ENCODE results near the gene CGB7. TPM values are rescaled to one million over a fixed set of nuclear protein-coding genes. Genes with fewer than 3 reads are reported as not detected.
"Not testable (repeated sequence)": the region's sequence is repeated elsewhere in the genome, so short reads cannot be mapped to it uniquely, and the experiment has no call there.

CGB7 gene
- total RNA-seq, 1 experiment from 2014 or later = 1.2 TPM

- Mint-ChIP-seq H3K4me3 (peak overlapping the region; percentile 39 to 68), H3K9me3 (peaks cover 0 to 1% of the 10 kb centered on the region in 2 experiments; a peak in 2 of 5 replicates), H3K4me1 (peaks cover 15 to 36% of the 10 kb centered on the region in 2 experiments), H3K27me3 (ENCODE audit: low read depth) (peaks cover 39% of the 10 kb centered on the region), H3K36me3 (ENCODE audit: insufficient read depth in 1 of 3, low read depth in 3 of 3) (peaks cover 6 to 22% (median 20%) of the 10 kb centered on the region in 3 experiments; a peak in 6 of 7 replicates), H3K27ac (peak overlapping the region in 1 of 3 experiments; percentile 42; a peak in 2 of 7 replicates)
- Histone ChIP-seq H2BK5ac (ENCODE audit: insufficient read length, low read length) (no peak overlapping the region), H3K18ac (ENCODE audit: insufficient read length, low read depth, low read length) (no peak overlapping the region), H2BK120ac (ENCODE audit: low read depth, low read length, poor library complexity, severe bottlenecking) (no peak overlapping the region), H3K9me3 (ENCODE audit: control insufficient read depth, low read depth, low read length) (no peaks in the 10 kb centered on the region), H4K5ac (ENCODE audit: insufficient read length, low read depth, low read length) (no peak overlapping the region), H2BK15ac (ENCODE audit: low read depth, low read length) (no peak overlapping the region), H3K4ac (ENCODE audit: low read depth, low read length) (no peak overlapping the region), H3T11ph (ENCODE audit: low read length) (no peak overlapping the region), H3K27me3 (ENCODE audit: insufficient read depth, low read length) (no peaks in the 10 kb centered on the region; the same call in 1 of the 2 replicates), H2BK12ac (ENCODE audit: insufficient read length, low read depth, low read length) (no peak overlapping the region), H3K79me2 (ENCODE audit: insufficient read depth, low read length) (no peaks in the 10 kb centered on the region), H3K9ac (ENCODE audit: extremely low read depth, insufficient read length, low read length) (no peak overlapping the region), H4K20me1 (ENCODE audit: control insufficient read depth, insufficient read depth, insufficient read length) (no peaks in the 10 kb centered on the region), H3K79me1 (ENCODE audit: insufficient read depth, low read depth, low read length, poor library complexity, severe bottlenecking) (no peaks in the 10 kb centered on the region), H4K8ac (replicated peaks; ENCODE audit: insufficient read length, low read depth, low read length) (no peak overlapping the region), H2BK20ac (ENCODE audit: low read depth, low read length, poor library complexity, severe bottlenecking) (no peak overlapping the region), H3K4me1 (ENCODE audit: insufficient read depth, low read length) (peaks cover 4% of the 10 kb centered on the region; the same call in 1 of the 2 replicates), H2AK5ac (ENCODE audit: insufficient read length, low read length) (no peak overlapping the region), H3K23ac (ENCODE audit: insufficient read length, low read depth, low read length) (no peak overlapping the region), H3K23me2 (ENCODE audit: insufficient read length, low read depth, low read length, poor library complexity, severe bottlenecking) (peaks cover 8% of the 10 kb centered on the region), H3K4me2 (ENCODE audit: insufficient read depth, insufficient read length, low read length) (no peak overlapping the region), H4K91ac (ENCODE audit: insufficient read length, low read depth, low read length) (no peak overlapping the region), H3K27ac (ENCODE audit: insufficient read length, low read depth, low read length) (no peak overlapping the region), H3K56ac (ENCODE audit: insufficient read length, low read depth, low read length) (no peak overlapping the region), H2AFZ (ENCODE audit: low read length) (no peak overlapping the region), H3K14ac (ENCODE audit: insufficient read depth, low read length) (no peak overlapping the region)
- peak; percentile 65 for TF ChIP-seq CTCF (conservative IDR thresholded peaks at IDR 0.05)
- peak; percentile 86 for DNase-seq
- WGBS (ENCODE audit: extremely low coverage, insufficient read length, low lambda C conversion rate) = no CpG with 5 or more reads among the region's 41 CpGs
These were observed 38.2 kb downstream of the CGB7 start for GRCh38 chr19:49019242-49019932.

GRCh38 chr19:49018388-49019241 is 38.9 kb downstream of the CGB7 start:
- not testable (repeated sequence) for H3K79me1 ChIP-seq (ENCODE audit: insufficient read depth, low read depth, low read length, poor library complexity, severe bottlenecking); H3K27me3 ChIP-seq (ENCODE audit: insufficient read depth, low read length); H2BK5ac ChIP-seq (ENCODE audit: insufficient read length, low read length); H4K8ac ChIP-seq (replicated peaks; ENCODE audit: insufficient read length, low read depth, low read length); H2BK20ac ChIP-seq (ENCODE audit: low read depth, low read length, poor library complexity, severe bottlenecking); H3T11ph ChIP-seq (ENCODE audit: low read length); H3K9me3 Mint-ChIP-seq; H3K4ac ChIP-seq (ENCODE audit: low read depth, low read length); H4K91ac ChIP-seq (ENCODE audit: insufficient read length, low read depth, low read length); DNase-seq; H3K9me3 ChIP-seq (ENCODE audit: control insufficient read depth, low read depth, low read length); H3K56ac ChIP-seq (ENCODE audit: insufficient read length, low read depth, low read length); H3K18ac ChIP-seq (ENCODE audit: insufficient read length, low read depth, low read length); H2AK5ac ChIP-seq (ENCODE audit: insufficient read length, low read length); H3K23me2 ChIP-seq (ENCODE audit: insufficient read length, low read depth, low read length, poor library complexity, severe bottlenecking); H3K27ac ChIP-seq (ENCODE audit: insufficient read length, low read depth, low read length); H2AFZ ChIP-seq (ENCODE audit: low read length); H3K14ac ChIP-seq (ENCODE audit: insufficient read depth, low read length); H3K79me2 ChIP-seq (ENCODE audit: insufficient read depth, low read length); H4K5ac ChIP-seq (ENCODE audit: insufficient read length, low read depth, low read length); H4K20me1 ChIP-seq (ENCODE audit: control insufficient read depth, insufficient read depth, insufficient read length); H3K4me1 ChIP-seq (ENCODE audit: insufficient read depth, low read length); H2BK12ac ChIP-seq (ENCODE audit: insufficient read length, low read depth, low read length); H2BK15ac ChIP-seq (ENCODE audit: low read depth, low read length); H2BK120ac ChIP-seq (ENCODE audit: low read depth, low read length, poor library complexity, severe bottlenecking); H3K9ac ChIP-seq (ENCODE audit: extremely low read depth, insufficient read length, low read length); H3K23ac ChIP-seq (ENCODE audit: insufficient read length, low read depth, low read length)
- H3K4me1 Mint-ChIP-seq = peaks cover 15 to 36% of the 10 kb centered on the region in 2 experiments
- no CpG with 5 or more reads among the region's 50 CpGs for WGBS (ENCODE audit: extremely low coverage, insufficient read length, low lambda C conversion rate)
- H3K36me3 Mint-ChIP-seq (ENCODE audit: insufficient read depth in 1 of 3, low read depth in 3 of 3) = peaks cover 8 to 29% (median 28%) of the 10 kb centered on the region in 3 experiments; a peak in 6 of 7 replicates
- peak overlapping the region; percentile 54 to 66 for H3K4me3 Mint-ChIP-seq
- H3K4me2 ChIP-seq (ENCODE audit: insufficient read depth, insufficient read length, low read length) = peak overlapping the region; percentile 25
- peaks cover 39% of the 10 kb centered on the region for H3K27me3 Mint-ChIP-seq (ENCODE audit: low read depth)
- peak overlapping the region in 1 of 3 experiments; percentile 42; a peak in 1 of 7 replicates for H3K27ac Mint-ChIP-seq

Measured in H9 (cell line).